K562 (cell line): ENCODE measurements around the gene HMCN1. TPM values are rescaled to one million over a fixed set of nuclear protein-coding genes. Genes with fewer than 3 reads are reported as not detected.

Experiments
- ATAC-seq: fragments of 200-7000 bp; cut with Tn5 transposase; 3 replicates; pipeline ENCODE4 v1.9.1; 2020; ENCODE audit warnings: moderate library complexity
- BruUV-seq: library from RNA; stranded (reverse); fragments of 400-500 nt; replicated peaks from 2 replicates; lab custom pipeline; 2021; lab: Mats Ljungman, UMichigan
- CTCF ChIA-PET: fragments of 300-600 bp; formaldehyde crosslinking; extraction: SDS; loops from one replicate; lab custom pipeline; 2021; ENCODE audit warnings: low intra/inter-chr PET ratio; lab: Yijun Ruan, JAX
- POLR2A ChIA-PET: fragments of 300-600, 350-650 bp; sonication (Branson Sonifier 250); formaldehyde crosslinking; extraction: SDS; loops from one replicate; lab custom pipeline; 2021; ENCODE audit warnings: antibody characterized with exemption, inconsistent platforms; lab: Yijun Ruan, JAX
- DNase-seq, 4 experiments: peaks; one replicate each; pipeline versions ENCODE4 v3.0.0 to v3.0.0-alpha.2; 2011 to 2018; ENCODE audit warnings: low spot score in 3 of 4, mixed read lengths in 3 of 4; ENCODE audit errors: extremely low read depth in 1 of 4
- FAIRE-seq: peaks from 2 replicates; lab custom pipeline; 2011; peaks lifted over from hg19 to GRCh38; lab: Jason Lieb, UNC
- H2AFZ ChIP-seq: 2 replicates; pipeline ENCODE4 v1.6.0; 2011; ENCODE audit warnings: low read depth, low read length, control low read depth, inconsistent platforms
- H3K27ac ChIP-seq: fragments of 200-600 bp; 3 replicates; pipeline ENCODE4 v1.8.0; 2011; ENCODE audit warnings: low read depth, mild to moderate bottlenecking, control low read depth, inconsistent platforms, low read length, moderate library complexity, mixed read lengths; ENCODE audit errors: extremely low read depth
- H3K27me3 ChIP-seq, 2 experiments: fragments of 300-600 bp in 1 of 2; 2 replicates in 1 of 2; 3 replicates in 1 of 2; pipeline versions ENCODE4 v1.6.0 to v1.8.0; 2011; ENCODE audit warnings: inconsistent platforms in 2 of 2, low read length in 2 of 2, mild to moderate bottlenecking in 1 of 2, mixed read lengths in 1 of 2, moderate library complexity in 1 of 2; ENCODE audit not compliant: control insufficient read depth in 2 of 2, insufficient read depth in 2 of 2
- H3K36me3 ChIP-seq: fragments of 300-600 bp; 3 replicates; pipeline ENCODE4 v1.8.0; 2011; ENCODE audit warnings: mild to moderate bottlenecking, low read length, inconsistent platforms; ENCODE audit not compliant: control insufficient read depth, insufficient read depth
- H3K4me1 ChIP-seq, 2 experiments: fragments of 200-600 bp in 1 of 2; replicated peaks in 1 of 2; 2 replicates in 1 of 2; 3 replicates in 1 of 2; pipeline versions ENCODE4 v1.5.1 to v1.8.0; 2011; ENCODE audit warnings: inconsistent platforms in 2 of 2, low read length in 2 of 2, mild to moderate bottlenecking in 1 of 2, mixed read lengths in 1 of 2, moderate library complexity in 1 of 2; ENCODE audit not compliant: control insufficient read depth in 2 of 2, insufficient read depth in 2 of 2
- H3K4me2 ChIP-seq: 2 replicates; pipeline ENCODE4 v1.6.1; 2011; ENCODE audit warnings: low read length, control low read depth, inconsistent platforms, mixed read lengths; ENCODE audit not compliant: insufficient read depth
- H3K4me3 ChIP-seq: fragments of 200-600 bp; sonication (generic), shearing (Covaris generic); 2 replicates; pipeline ENCODE4 v1.5.1; 2016; ENCODE audit warnings: control low read depth, inconsistent platforms
- H3K79me2 ChIP-seq: fragments of 200-600 bp; 3 replicates; pipeline ENCODE4 v1.8.0; 2011; ENCODE audit warnings: low read length, inconsistent platforms; ENCODE audit not compliant: control insufficient read depth, insufficient read depth
- H3K9ac ChIP-seq, 2 experiments: 2 replicates each; pipeline versions ENCODE4 v1.6.0 to v1.6.1; 2011; ENCODE audit warnings: low read depth in 2 of 2, low read length in 2 of 2, control low read depth in 1 of 2, inconsistent platforms in 1 of 2, mild to moderate bottlenecking in 1 of 2, mixed read lengths in 1 of 2; ENCODE audit not compliant: insufficient read depth in 1 of 2
- H3K9me1 ChIP-seq: one replicate; pipeline ENCODE4 v1.6.0; 2011; ENCODE audit warnings: inconsistent platforms, mild to moderate bottlenecking, low read length, moderate library complexity; ENCODE audit not compliant: control insufficient read depth, insufficient read depth
- H3K9me3 ChIP-seq: replicated peaks from 2 replicates; pipeline ENCODE4 v1.5.1; 2011; ENCODE audit warnings: low read depth, low read length, inconsistent platforms; ENCODE audit not compliant: control insufficient read depth, insufficient read depth
- H4K20me1 ChIP-seq: replicated peaks from 2 replicates; pipeline ENCODE4 v1.6.1; 2011; ENCODE audit warnings: low read length, inconsistent platforms, mixed read lengths; ENCODE audit not compliant: control insufficient read depth, insufficient read depth
- ARNT ChIP-seq, 2 experiments: fragments of 450-650 bp; IDR thresholded peaks; 2 replicates each; pipeline ENCODE4 v1.6.1; 2016; ENCODE audit warnings: mild to moderate bottlenecking in 1 of 2
- CEBPG ChIP-seq, 3 experiments: fragments of 200-800 bp in 1 of 3; sonication (Bioruptor generic) in 1 of 3; sonication (generic) in 1 of 3; formaldehyde crosslinking in 1 of 3; IDR thresholded peaks in 2 of 3; conservative IDR thresholded peaks in 1 of 3; 2 replicates each; pipeline versions ENCODE4 v1.6.1 to v1.8.0; 2016 to 2022; ENCODE audit warnings: missing compliant biosample characterization in 2 of 3, missing genetic modification characterization in 2 of 3, mild to moderate bottlenecking in 1 of 3, missing genetic modification reagents in 1 of 3
- GTF3C2 ChIP-seq: IDR thresholded peaks from 3 replicates; pipeline ENCODE4 v1.6.1; 2011; ENCODE audit warnings: borderline replicate concordance, mild to moderate bottlenecking, moderate library complexity; ENCODE audit not compliant: insufficient read length; ENCODE audit errors: extremely low read depth
- PBX2 ChIP-seq, 2 experiments: IDR thresholded peaks in 1 of 2; conservative IDR thresholded peaks in 1 of 2; 2 replicates each; pipeline ENCODE4 v1.6.1; 2016; ENCODE audit warnings: low read depth in 2 of 2, mild to moderate bottlenecking in 1 of 2, missing compliant biosample characterization in 1 of 2, missing genetic modification characterization in 1 of 2, moderate library complexity in 1 of 2
- RAD51 ChIP-seq: fragments of 450-650 bp; IDR thresholded peaks from 2 replicates; pipeline ENCODE4 v1.7.1; 2016; ENCODE audit warnings: low read depth, mild to moderate bottlenecking, borderline replicate concordance
- WGBS: fragments of 100-300 bp; shearing (Covaris generic); methylation state at CpG from one replicate; pipeline ENCODE4 v1.1.6; 2016; ENCODE audit warnings: low coverage, mixed read lengths; ENCODE audit not compliant: insufficient coverage; ENCODE audit errors: missing lambda C conversion rate; 5-methylcytosine and 5-hydroxymethylcytosine counted together
- in situ Hi-C: fragments of 300-500 bp; cut with MboI; formaldehyde crosslinking; loops from 4 replicates; pipeline ENCODE4 v1.15.0; 2018; ENCODE audit warnings: inconsistent platforms, mixed read lengths
- intact Hi-C: fragments of 100-400 bp; cut with micrococcal nuclease; formaldehyde crosslinking; loops from 2 replicates; pipeline ENCODE4 v1.14.2; 2022
- polyA plus RNA-seq, 8 experiments: library from polyadenylated mRNA; depleted of rRNA in 4 of 8; stranded (reverse) in 5 of 8; unstranded in 3 of 8; fragments of >200 nt; fragmentation: Nextera tagmentation in 2 of 8; fragmentation: Illumina TruSeq in 1 of 8; extraction: Ambion mirVana in 2 of 8; extraction: Trizol in 1 of 8; gene quantifications; 2 replicates each; pipeline versions ENCODE4 v1.2.1 to v1.2.3, GENCODE V29; 2011 to 2014; ENCODE audit warnings: inconsistent platforms in 1 of 8, missing spikeins in 1 of 8
- total RNA-seq, 7 experiments: library from RNA; depleted of rRNA in 6 of 7; stranded (reverse); fragments of >200 nt in 6 of 7; fragmentation: Illumina TruSeq in 2 of 7; extraction: Trizol in 2 of 7; gene quantifications; 2 replicates each; pipeline versions ENCODE4 v1.2.1 to v1.2.3, GENCODE V29; 2011 to 2021; ENCODE audit warnings: low replicate concordance in 1 of 7

HMCN1 gene
- total and polyA plus RNA-seq, 9 of the 15 experiments (the other 6 are each of a cell fraction or from before 2014, with no cell fraction given) = 0.07 to 0.36 (median 0.21) TPM

GRCh38 chr1:186183219-186183618 lies 449.0 kb downstream of the HMCN1 start:
- TF ChIP-seq CEBPG (CRISPR knock-in tag; IDR thresholded peaks at IDR 0.05) (no peak), CEBPG (tag; conservative IDR thresholded peaks at IDR 0.05 in 1 of 2, IDR thresholded peaks at IDR 0.05 in 1 of 2) (0 out of 4 replicates have a peak, but pooled peaks of 1 of the 2 experiments have one; percentile 20), ARNT (IDR thresholded peaks at IDR 0.05) (no peak), GTF3C2 (no peak), PBX2 (CRISPR knock-in tag; IDR thresholded peaks at IDR 0.05; ENCODE audit: low read depth) (no peak), PBX2 (tag; conservative IDR thresholded peaks at IDR 0.05; ENCODE audit: low read depth) (peak; percentile 28; the same call in 1 of the 2 replicates), RAD51 (no peak)
- TF ChIP-seq, all 486 proteins: peak for 2
- ATAC-seq = peak; percentile 21; the same call in 1 of the 3 replicates
- no peaks in the 10 kb centered on the region for H3K79me2 ChIP-seq

More at GRCh38 chr1:186183219-186183618, 449.0 kb downstream of the HMCN1 start:
- 38% methylated on average over 1 of the region's 1 CpG for WGBS
- H4K20me1 ChIP-seq = no peaks in the 10 kb centered on the region
- no peak overlapping the region for H3K27ac ChIP-seq
- H3K36me3 ChIP-seq = no peaks in the 10 kb centered on the region
- H3K4me2 ChIP-seq = no peak overlapping the region
- H3K9me3 ChIP-seq = no peaks in the 10 kb centered on the region
- FAIRE-seq = no peak
- intact Hi-C loops (no loop called here), in situ Hi-C loops (no loop called here)
- no peak overlapping the region for H3K9ac ChIP-seq
- ChIA-PET POLR2A (interaction anchor here (0.6 kb wide), 1 partner anchor 216 kb away, joined by 3 read pairs; no protein-coding TSS in a partner anchor), CTCF (no interaction called here)
- H3K4me3 ChIP-seq = no peak overlapping the region
- H3K4me1 ChIP-seq = 0 out of 5 replicates have a peak, but pooled peaks cover 0 to 5% of the 10 kb centered on the region in 2 experiments
- no peaks in the 10 kb centered on the region for H3K9me1 ChIP-seq
- no TSS peak for BruUV-seq
- no peaks in the 10 kb centered on the region for H3K27me3 ChIP-seq
- H2AFZ ChIP-seq = peak overlapping the region; percentile 66; the same call in 1 of the 2 replicates
- no peak for DNase-seq
